ENCODE measurements around the gene PTGIS.
"Not testable (repeated sequence)": the region's sequence is repeated elsewhere in the genome, so short reads cannot be mapped to it uniquely, and the experiment has no call there.

PTGIS gene

DNA sequence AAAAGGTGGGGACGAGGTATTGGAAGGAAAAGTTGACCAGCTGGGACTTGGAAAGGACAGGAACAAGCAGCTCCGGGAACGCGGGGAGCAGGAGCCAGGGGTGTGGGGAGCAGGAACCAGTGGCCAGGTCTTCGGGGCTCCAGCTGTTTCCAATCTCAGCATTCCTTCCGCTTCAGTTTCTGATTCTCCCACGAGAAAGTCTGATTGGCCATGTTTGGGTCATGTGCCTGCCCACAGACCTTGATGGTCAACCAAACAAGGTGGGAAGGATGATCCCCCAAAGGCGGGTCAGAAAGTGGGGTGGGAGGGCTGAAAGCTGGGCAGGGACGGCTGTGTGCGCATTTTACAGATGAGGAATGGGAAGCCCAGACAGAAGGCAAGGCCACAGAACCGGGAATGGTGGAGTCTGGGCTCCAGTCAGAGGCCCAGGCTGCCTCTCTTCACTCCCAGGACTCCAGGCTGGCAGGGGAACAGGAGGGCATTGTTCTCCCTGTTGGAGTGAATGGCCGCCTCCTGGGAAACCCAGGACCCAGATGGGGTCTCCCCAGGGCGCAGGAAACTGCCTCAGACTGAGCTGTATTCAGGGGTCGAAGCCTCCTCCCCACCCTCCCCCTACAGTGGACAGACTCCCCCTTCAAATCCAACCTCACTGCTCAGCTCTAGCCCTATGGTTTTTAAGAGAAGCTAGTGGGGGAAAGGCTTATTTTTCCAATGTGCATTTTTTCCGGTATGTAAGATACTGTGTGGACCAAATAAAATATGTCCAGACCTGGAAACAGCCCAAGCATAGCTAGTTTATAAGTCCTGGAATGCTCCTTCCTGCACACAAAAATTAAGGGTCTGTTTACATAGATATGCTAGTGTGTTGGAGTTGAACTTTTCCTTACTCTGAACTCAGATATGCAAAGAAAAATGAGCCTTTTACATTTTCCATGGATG lies 12.2 kb upstream of the PTGIS start:
- DNase-seq, result peak; percentile 74

- peak; percentile 14 for DNase-seq
These were observed 11.3 kb upstream of the PTGIS start for GRCh38 chr20:49579195-49579594.

DNA sequence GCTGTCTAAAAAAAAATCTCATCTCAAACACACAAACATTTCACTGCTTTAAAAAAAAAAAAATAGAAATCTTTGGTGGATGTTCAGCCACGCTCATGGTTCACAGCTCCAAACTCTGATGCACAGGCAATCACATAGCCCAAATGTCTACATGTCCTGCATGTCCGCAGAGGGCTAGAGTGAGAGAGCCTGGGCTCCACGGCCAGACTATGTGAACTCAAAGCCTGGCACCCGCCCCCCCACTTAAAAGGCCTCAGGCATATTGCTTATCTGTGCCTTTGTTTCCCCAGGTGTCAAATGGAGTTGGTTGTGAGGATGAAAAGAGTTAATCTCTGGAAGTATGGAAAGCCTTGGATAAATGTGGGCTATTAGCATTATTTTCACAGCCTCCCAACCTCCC lies 10.5 kb upstream of the PTGIS start:
- peak; percentile 2 for DNase-seq

DNA sequence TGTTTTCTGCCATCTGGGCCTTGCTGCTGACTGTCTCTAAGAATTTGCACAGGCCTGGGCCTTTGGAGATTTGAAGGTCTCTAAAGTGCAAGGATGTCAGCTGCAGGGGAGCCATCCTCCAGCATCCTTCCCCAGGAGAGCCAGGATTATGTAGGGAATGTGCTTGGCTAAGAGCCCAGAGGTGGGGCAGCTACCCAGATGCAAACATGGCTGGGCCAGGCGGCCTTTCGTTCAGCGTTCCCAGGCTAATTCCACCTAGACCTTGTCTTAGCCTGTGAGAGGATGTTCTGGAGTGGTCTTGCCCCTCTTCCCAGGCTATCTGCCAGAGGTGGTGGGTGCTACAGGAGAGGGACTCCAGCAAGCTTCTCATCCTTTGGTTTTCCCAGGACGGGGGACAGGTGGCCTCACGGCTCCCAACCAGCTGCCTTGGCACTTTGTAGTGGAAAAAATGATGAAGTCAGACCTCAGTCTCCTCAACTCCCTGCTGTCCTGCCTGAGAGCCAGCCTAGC lies 7.7 kb upstream of the PTGIS start:
- peak; percentile 76 for DNase-seq

DNA sequence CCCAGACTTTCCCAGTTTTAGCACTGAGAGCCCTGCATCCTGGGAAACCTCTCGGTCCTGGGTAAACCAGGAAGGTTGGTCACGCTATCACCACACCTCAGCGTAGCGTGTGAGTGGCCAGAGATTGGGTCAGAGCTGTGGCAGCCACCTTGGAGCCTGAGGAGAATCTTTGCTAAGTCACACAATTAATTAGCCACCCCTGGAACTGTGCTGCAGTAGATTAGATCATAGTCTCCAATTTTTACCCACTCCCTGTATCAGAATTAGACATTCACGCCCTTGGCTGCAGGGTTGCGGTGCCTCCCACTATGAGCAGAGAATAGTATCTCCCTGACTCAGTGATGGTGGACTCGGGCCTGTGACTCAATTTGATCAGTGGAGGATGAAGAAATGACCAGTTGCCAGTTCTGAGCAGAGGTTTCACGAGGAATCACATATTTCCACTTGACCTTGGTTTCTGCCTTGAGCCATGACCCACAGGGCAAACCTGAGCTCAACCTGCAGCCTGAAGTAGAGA lies 6.0 kb upstream of the PTGIS start:
- no peak for DNase-seq

DNA sequence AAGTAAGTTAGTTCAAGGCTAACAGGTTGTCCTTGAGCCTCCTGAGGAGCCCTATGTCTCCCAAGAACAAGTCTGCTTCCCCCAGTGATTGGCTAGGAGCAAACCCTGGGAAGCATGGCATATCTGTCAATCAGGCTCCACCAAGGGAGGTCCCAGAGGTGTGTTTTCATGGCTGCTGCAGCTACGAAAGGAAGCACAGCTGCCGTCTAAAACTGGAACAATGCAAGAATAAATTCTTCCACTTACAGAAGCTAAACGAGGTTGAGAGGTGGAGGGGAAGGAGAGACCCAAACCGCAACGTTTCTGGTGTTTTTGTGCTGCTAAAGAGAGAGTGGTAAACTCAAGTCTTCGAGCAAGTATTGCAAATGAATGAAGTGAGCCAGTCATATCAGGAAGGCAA lies 4.9 kb upstream of the PTGIS start:
- peak; percentile 29 for DNase-seq

GRCh38 chr20:49571553-49571835 lies 3.6 kb upstream of the PTGIS start:
- peak; percentile 21 for DNase-seq

DNA sequence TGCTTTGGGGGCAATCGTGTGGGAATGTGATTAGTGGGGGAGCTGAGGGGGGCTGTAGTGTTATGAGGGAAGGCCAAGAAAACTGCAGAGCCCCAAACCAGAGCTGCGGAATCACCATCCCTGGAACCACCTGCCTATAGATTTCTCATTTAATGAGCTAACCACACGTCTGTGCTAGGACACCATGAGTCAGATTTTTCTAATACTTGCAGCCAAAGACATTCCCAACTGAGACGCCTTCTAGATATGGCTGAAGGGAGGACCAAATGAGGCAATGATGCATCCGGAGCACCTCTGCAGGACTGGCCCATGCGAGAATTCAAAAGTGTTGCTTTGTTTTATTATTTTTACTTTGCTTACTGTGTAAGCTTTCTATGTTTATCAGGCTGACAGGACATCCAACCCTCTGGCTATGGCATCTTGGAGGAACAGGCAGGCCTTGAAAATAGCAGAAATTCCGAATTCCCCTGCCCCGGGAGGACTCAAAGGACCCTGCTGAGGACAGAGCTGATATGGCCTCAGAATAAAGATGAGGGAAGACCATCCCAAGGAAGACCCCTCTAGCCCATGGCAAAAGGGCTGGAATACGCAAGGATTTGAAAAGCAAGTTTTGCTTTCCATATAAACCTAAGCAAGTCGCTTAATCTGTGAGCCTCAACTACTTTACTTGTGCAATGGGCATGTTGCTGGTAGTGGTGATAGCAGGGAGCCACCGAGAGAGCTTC lies 3.1 kb upstream of the PTGIS start:
- DNase-seq, result peak; percentile 14

- DNase-seq, result peak; percentile 14
These were observed 2.4 kb upstream of the PTGIS start for GRCh38 chr20:49570161-49570827.

- peak; percentile 45 for DNase-seq
These were observed 1.6 kb upstream of the PTGIS start for GRCh38 chr20:49569411-49570115.

- DNase-seq, result peak; percentile 77
These were observed 578 bp upstream of the PTGIS start for GRCh38 chr20:49568278-49569151.

DNA sequence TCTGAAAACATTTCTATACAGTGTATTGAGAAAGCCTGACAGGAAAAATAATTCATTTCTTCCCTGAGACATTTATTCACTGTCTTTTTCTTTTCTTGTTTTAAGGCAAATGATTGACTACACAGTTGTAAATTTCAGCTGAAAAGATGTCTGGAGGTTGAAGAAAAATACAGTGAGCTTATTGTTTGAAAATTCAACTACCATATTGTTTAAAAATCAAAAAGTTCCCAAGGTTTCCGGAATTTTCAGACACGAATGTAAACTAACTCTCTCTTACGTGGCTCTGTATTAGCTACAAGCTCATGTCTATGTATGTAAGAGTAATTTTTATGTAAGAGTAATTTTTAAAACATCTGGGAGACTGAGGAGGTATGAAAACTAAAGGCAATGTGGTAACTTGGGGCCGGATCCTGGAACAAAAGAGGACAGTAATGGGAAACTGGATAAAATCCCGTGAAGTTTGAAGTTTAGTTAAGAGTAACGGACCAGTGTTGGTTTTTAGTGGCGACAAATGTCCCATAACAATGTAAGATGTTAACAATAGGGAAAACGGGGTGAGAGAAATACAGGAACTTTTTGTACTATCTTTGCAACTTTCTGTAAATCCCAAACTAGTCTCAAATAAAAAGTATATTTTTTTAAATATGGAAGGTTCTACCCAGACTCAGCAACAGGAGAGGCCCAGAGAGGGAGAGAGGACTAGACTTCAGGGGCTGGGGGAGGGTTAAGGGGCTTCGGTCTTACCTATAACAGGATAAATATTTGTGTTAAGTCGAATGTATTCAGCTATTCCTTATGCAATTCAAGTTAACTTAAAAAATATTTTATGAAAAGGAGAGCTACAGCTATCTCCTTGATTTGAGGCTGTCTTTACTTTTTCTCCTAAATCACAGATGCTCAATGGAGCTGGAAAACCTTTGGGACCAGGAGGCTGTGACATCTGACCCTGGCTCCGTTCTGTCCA lies 1.3 kb downstream of the PTGIS start:
- peak; percentile 33 for DNase-seq

GRCh38 chr20:49564991-49565390 lies 2.9 kb downstream of the PTGIS start:
- DNase-seq, result not testable (repeated sequence)

DNA sequence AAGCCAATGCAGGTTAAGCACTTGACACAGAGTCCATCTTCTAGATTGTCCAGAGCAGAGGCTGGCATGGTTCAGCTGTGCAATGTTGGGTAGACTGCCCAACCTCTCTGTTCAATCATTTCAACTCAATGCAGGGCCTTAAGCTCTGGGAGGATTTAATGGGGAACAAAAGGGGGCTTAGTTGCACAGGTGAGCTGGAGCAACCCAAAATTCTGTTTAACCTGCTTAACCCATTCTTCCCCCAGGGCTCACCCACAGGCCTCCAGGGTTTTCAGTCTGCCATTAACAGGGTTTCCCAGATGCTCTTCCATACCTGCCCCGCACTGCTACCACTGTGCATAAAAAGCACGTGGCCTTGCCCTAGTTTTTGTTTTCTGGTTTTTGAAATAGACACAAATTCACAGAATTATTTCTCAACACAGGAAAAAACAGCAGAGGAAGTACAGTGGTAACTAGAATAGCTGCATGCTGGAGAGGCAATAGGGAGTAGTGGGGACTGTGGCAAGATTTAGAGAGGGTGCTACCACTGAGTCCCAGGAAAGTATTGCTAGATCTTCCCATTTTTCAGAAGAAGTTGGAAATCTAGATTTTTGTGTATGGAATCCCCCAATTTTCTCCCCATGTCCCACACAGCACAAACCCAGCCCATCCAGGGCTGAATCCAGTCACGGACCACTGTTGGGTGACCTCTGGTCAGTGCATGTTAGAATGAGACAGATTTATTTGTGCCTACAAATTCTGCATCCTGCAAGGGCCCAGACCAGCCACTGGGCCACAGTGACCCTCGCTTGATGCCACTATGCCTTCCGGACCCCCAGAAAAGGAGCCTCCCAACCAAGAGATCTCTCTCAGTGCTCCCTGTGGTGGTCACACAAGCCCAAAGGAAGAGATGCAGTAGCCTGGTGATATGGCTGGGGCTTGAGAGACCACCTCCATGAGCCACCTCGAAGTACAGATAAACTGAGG lies 4.6 kb downstream of the PTGIS start:
- DNase-seq, result peak; percentile 19

DNA sequence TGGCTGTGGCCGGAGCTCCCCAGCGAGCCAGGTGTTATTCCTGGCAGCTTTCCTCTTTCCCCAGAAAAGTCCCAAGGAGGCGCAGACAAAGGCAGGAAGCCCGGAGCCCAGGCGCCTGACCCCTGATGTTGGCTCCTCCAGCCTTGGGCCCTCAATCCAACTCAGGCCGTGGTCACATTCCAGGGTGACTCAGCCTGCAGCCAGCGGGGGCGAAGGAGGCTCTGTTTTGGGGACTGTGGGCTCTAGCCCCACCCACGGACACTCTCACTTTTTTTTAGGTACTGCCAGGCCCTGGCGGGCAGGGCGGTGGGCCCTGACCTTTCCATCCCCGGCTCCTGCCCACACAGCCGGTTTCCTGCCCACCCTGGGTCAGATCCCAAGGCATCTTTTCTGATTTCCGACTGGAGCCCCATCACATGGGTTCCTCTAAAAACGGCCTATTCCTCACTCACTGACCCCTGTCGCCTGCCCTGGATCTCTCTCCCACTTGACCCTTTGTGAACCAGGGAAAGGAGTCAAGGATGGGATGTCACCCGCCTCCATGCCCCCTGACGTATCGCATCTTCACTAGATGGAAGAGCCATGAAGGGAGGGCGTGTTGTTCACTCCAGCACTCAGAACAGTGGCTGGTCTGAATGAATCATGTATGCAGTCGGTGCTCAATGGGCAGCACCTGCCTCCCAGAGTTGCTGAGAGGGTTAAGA lies 5.5 kb downstream of the PTGIS start:
- DNase-seq, result peak; percentile 83

DNA sequence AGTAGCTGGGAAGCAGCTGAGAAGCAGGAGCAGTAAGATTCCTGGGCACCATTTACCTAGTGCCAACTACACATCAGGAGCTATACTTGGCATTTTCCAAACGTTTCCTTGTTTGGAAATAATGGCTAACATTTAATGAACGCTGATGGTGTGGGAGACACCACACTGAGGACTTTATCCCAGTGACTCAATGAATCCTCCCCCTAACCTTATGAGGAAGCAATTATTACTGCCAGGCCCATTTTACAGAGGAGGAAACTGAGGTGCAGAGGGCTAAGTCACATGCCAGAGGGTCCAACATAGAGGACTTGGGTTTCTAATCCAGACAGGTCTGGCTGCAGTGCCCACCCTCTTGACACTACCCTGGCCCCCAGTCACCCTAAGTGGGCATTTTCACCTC lies 6.1 kb downstream of the PTGIS start:
- no peak for DNase-seq

DNA sequence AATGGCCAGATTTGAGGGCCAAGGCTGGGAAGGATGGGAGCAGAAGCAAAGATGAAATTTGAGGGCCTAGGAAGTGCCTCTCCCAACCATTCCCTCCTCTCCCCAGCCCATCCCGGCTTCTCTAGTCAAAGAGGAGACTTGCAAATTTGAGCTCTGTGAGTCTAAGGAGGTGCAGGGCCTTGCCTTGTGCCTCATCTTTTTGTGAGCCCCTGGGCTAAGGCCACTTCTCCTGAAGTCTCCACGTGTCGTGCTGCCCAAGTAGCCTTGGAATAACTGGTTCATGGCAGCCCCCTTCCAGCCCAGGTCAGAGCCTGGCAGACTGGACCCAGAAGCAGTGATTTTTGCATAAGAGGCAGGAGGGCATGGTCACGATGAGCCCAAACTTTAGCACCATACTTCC lies 6.7 kb downstream of the PTGIS start:
- DNase-seq, result no peak

- DNase-seq, result no peak
These were observed 7.3 kb downstream of the PTGIS start for GRCh38 chr20:49560646-49561045.

All from left hindlimb (tissue), 1 donor.